Caki2 (cell line): ENCODE data around the gene SLC43A1. TPM values are rescaled to one million over a fixed set of nuclear protein-coding genes. Genes with fewer than 3 reads are reported as not detected.
A peak's percentile ranks its signal among the peaks of the same experiment; 100 is the strongest.

ENCODE experiments used
- DNase-seq: peaks from one replicate; pipeline ENCODE4 v3.0.0-alpha.2; 2015; ENCODE audit warnings: low read depth
- in situ Hi-C: cut with HindIII; loops from 2 replicates; pipeline ENCODE4 v1.10.0; 2016; ENCODE audit warnings: low sequenced_read_pairs, low pct_unique_long_range_greater_than_20kb, mixed read lengths
- total RNA-seq: library from RNA; depleted of rRNA; stranded (reverse); fragments of >200 nt; shearing (Covaris generic); gene quantifications from 2 replicates; pipeline ENCODE4 v1.2.3, GENCODE V29; 2014; ENCODE audit warnings: low replicate concordance

The SLC43A1 gene
- total RNA-seq, 1 experiment from 2014 or later, result not detected

GRCh38 chr11:57473285-57473841 lies 42.1 kb downstream of the SLC43A1 start:
- DNase-seq, result no peak
- in situ Hi-C loops, result no loop called here

GRCh38 chr11:57471496-57471895 lies 44.0 kb downstream of the SLC43A1 start:
- no peak for DNase-seq
- in situ Hi-C loops, result no loop called here

- DNase-seq, result no peak
- in situ Hi-C loops, result no loop called here
Observed at GRCh38 chr11:57469268-57469667, 46.2 kb downstream of the SLC43A1 start.

DNA sequence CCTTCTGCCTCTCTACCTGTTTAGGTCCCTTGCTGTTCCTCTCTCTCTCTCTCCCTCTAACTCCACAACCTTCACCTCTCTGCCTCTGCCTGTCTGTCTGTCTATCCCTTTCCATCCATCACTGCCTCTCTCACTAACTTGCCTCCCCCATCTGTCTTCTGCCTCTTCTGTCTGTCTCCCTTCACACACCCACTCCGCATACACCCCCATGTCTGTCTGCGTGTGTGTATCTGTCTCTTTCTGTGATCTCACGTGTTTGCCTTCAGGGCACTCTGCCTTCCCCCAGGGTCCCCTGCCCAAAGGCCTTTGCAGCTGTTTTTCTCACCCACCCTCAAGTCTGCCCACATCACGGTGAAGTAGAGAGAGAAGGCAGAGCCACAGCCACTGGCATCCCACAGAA lies 47.2 kb downstream of the SLC43A1 start:
- no peak for DNase-seq
- in situ Hi-C loops, result no loop called here

- no peak for DNase-seq
- in situ Hi-C loops, result no loop called here
Observed at GRCh38 chr11:57467508-57468157, 47.9 kb downstream of the SLC43A1 start.

DNA sequence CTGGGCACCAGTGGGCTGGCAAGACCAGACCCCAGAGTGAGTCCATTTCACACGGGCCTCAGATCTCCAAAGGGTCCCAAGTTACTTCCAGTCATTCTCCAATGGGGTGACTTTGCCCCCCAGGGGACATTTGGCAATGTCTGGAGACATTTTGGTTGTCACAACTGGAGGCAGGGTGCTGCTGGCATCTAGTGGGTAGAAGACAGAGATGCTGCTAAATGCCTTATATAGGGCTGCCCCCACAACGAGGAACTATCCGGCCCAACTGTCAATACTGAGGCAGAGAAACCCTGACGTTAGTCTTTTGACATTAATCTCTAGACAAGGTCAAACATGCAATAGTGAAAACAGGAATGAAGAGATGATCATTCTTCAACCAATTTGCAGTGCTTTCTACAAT lies 48.8 kb downstream of the SLC43A1 start:
- no peak for DNase-seq
- in situ Hi-C loops, result no loop called here

DNA sequence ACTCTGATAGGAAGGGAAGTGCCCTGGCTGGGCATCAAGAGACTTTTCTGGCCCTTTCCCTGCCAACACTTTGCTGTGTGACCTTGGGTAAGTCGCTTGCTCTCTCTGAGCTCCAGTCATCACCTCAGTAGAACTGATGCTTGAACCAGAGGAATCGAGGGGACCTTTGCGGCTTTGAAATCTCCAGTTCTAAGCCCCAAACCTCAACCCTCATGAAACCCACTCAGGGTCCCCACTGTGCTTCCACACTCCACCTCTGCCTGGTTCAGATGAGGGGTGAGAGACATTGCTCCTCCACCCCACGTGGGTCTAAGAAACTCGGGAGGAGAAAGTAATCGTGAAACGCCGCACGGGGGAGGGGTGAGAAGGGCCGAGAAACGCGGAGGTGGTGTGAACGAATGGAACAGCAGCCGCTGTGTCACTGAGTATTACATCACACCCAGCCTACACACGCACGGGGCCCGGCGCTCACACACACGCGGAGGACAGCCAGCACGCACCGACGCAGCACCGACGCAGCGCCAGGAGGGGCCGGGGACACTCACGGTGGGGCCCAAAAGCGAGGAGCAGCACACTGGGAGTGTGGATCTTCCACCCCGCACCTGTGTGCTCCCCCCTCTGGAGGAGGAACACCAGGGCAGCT lies 50.8 kb downstream of the SLC43A1 start:
- no peak for DNase-seq
- in situ Hi-C loops, result no loop called here

DNA sequence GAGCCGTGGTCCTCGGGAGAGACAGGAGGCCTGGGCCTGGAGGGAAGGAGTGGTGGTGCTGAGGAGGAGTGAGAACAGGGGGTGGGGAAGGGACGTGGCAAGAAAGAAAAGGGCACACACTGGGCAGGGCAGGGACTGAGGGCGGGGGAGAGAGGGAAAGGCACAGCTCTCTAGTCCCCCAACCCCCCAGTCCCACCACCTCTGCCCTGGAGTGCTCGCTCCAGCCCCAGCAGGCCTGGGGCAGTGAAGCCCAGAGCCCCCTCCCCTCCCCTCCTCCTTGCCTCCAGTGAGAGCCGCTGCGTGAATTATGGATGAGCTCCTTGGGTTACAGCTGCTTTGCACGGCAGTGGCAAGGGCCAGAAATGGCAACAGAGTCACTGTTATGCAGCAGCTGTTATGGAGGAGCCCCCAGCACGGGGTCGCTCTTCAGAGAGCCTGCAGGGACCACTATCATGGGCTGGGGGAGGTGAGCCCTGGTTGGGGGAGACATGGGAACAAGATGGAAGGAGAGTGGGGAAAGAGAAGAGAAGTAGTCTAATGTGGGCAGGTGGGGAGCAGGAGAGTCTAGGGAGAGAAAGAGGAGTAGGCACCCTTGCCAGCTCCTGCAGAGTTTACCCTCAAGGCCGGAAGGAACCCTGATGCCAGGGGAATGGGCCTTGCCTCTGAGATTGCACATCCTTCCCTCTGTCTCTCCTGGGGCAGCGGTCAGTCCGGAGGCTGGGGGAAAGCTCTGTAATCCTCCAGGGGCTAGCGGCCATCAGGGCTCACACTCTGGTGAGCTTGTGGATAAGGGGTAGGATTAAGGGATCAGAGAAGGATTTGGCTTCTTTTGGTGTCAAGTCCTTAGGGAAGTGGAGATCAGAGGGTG lies 51.6 kb downstream of the SLC43A1 start:
- no peak for DNase-seq
- in situ Hi-C loops, result no loop called here

- in situ Hi-C loops, result no loop called here
- no peak for DNase-seq
Observed at GRCh38 chr11:57462597-57462996, 52.9 kb downstream of the SLC43A1 start.

- no peak for DNase-seq
- in situ Hi-C loops, result no loop called here
Observed at GRCh38 chr11:57461841-57462489, 53.5 kb downstream of the SLC43A1 start.

GRCh38 chr11:57460758-57461749 lies 54.4 kb downstream of the SLC43A1 start:
- DNase-seq, result no peak
- in situ Hi-C loops, result no loop called here

DNA sequence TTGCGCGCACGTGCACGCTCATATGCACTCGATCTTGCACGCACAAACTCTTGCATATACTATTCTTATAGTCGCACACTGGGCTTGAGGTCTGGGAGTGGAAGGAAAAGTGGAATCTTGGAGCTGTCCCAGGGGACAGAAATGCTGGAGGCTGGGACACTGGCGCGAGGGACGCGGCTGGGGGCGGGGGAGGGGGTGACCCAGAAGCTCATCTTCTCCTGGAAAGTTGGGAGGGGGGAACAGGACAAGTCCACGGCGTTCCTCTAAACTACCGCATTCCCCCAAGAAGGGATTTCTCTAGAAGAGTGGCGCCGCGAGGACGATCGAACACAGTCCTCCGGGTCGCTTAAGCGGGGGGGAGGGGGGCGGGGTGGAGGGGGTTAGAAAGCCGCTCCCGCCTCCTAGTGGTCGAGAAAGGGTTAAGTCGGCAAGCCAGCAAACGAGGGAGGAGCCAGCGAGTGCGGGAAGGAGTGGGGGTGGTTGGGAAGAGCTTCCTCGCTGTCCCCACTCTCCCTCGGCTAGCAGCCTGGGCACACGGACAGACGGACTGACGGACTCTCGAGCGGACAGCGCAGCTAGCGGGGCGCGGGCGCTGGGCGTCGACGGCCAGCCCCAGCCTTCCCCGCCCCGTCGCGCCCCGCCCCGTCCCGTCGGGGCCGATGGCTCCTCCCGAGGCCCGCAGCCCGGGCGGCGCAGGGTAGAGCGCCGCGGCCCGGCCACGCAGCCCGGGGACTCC lies 55.3 kb downstream of the SLC43A1 start, which contains the start of gene RTN4RL2:
TSS of gene RTN4RL2 (plus strand) at position 507 of the 736 bp plus-strand sequence. CDS start 338 bp downstream, outside the sequence.
- in situ Hi-C loops, result no loop called here
- peak; percentile 44 for DNase-seq

DNA sequence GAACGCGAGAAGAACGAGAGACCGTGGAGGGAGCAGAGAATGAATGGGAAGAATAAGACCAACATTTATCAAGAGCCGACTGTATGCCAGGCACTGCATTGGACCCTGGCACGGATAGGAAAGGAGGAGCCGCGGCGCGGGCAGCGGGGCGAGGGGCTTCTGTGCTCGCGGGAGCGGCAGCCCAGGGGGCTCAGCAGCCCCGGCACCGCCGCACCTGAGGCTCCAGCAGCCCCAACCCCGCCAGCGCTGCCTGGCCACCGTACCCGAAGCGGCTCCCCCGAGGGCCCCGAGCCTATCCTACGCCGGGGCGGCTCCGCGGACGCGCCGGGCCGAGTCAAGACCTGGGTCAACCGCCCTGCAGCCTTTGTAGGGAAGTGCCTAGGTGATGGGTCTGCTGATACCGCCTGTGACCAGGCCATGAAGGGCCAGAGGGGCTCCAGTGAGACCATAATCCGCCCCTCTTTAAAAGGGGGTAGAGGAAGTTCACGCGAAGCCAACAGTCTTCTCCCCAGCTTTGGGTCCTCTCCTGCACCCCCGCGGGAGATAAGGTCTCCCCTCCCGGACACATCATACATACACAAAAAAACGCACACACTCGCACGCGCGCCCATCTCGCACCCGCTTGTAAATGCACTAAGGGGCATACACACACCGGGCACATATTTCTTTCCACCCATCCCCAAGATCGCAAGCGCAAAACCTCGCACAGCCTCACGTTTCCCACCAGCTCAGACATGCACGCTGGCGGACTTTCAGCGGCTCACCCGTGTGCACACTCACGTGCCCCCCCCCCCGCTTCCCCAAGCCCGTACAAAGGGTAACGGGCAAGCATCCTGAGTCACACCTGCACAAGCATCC lies 56.1 kb downstream of the SLC43A1 start:
- peak; percentile 16 for DNase-seq

GRCh38 chr11:57458410-57459163 lies 56.9 kb downstream of the SLC43A1 start:
- DNase-seq, result no peak
- in situ Hi-C loops, result no loop called here

More for the DNA sequence above, 56.1 kb downstream of the SLC43A1 start:
- in situ Hi-C loops, result no loop called here

GRCh38 chr11:57458060-57458409 lies 57.5 kb downstream of the SLC43A1 start:
- in situ Hi-C loops, result no loop called here

More at GRCh38 chr11:57458060-57458409, 57.5 kb downstream of the SLC43A1 start:
- no peak for DNase-seq
